Psoas muscle (tissue), 8 donors: ENCODE data around the gene PLAC8L1. TPM values are rescaled to one million over a fixed set of nuclear protein-coding genes. Genes with fewer than 3 reads are reported as not detected.
A peak's percentile ranks its signal among the peaks of the same experiment; 100 is the strongest.

Experiments
- ATAC-seq, 4 donors: fragments of 200-7000 bp; cut with Tn5 transposase; one replicate each; pipeline ENCODE4 v1.9.1; 2020; ENCODE audit warnings: moderate library complexity in 3 of 4, mild to moderate bottlenecking in 2 of 4
- DNase-seq, 2 donors: peaks; one replicate each; pipeline ENCODE4 v3.0.0-alpha.2; 2020
- H3K27ac ChIP-seq: fragments of 200-600 bp; one replicate; pipeline ENCODE4 v1.8.0; 2022
- H3K27me3 ChIP-seq, 3 donors: fragments of 200-600 bp in 1 of 3; one replicate each; pipeline versions ENCODE4 v1.6.1 to v1.8.0; 2013 to 2022; ENCODE audit warnings: low read length in 2 of 3, mild to moderate bottlenecking in 2 of 3, moderate library complexity in 1 of 3; ENCODE audit not compliant: insufficient read depth in 3 of 3
- H3K36me3 ChIP-seq, 2 donors: fragments of 200-600 bp in 1 of 2; one replicate each; pipeline versions ENCODE4 v1.6.1 to v1.8.0; 2013 to 2022; ENCODE audit warnings: low read depth in 1 of 2, mild to moderate bottlenecking in 1 of 2, moderate library complexity in 1 of 2; ENCODE audit not compliant: insufficient read depth in 1 of 2
- H3K4me1 ChIP-seq: fragments of 200-600 bp; one replicate; pipeline ENCODE4 v1.8.0; 2022
- H3K4me3 ChIP-seq: fragments of 200-600 bp; one replicate; pipeline ENCODE4 v1.8.0; 2022; ENCODE audit warnings: mild to moderate bottlenecking
- H3K9me3 ChIP-seq: fragments of 200-600 bp; one replicate; pipeline ENCODE4 v1.8.0; 2022
- CTCF ChIP-seq: fragments of 200-600 bp; IDR thresholded peaks from one replicate; pipeline ENCODE4 v1.8.0; 2022; ENCODE audit warnings: antibody characterized with exemption
- WGBS, 3 donors: extraction: QIAGEN DNeasy Blood & Tissue Kit; methylation state at CpG; one replicate each; pipeline versions ENCODE4 v1.1.6 to v1.1.7; 2013; 5-methylcytosine and 5-hydroxymethylcytosine counted together
- intact Hi-C, 2 donors: fragments of 100-400 bp; cut with DNase I; formaldehyde crosslinking; loops; one replicate each; pipeline versions ENCODE4 v1.11.0 to v1.14.2; 2022
- polyA plus RNA-seq, 3 donors: library from polyadenylated mRNA; stranded (reverse); fragments of 200-250 nt; gene quantifications; one replicate each; pipeline ENCODE4 v1.2.3, GENCODE V29; 2013
- total RNA-seq, 4 donors: library from RNA; stranded (reverse); fragmentation: NEBNext Ultra II Directional in 2 of 4; extraction: Animal tissue kit (Norgen Biotek cat#: 25700) in 2 of 4; gene quantifications; one replicate each; pipeline versions ENCODE4 v1.2.1 to v1.2.4, GENCODE V29; 2021 to 2023
- donor health status: healthy with polysubstance abuse.
- donor health status: DM: no; HTN: no; CAD: no; lungs with moderate emphysema.
- donor health status: Bipolar disorder and iron deficiency.
- donor health status: healthy.
- donor health status: DM: yes; HTN: yes; CAD: no.
- donor health status: DM: no; HTN: no; CAD: no.
- donor health status: DM: no; HTN: no; CAD: no.
- donor health status: DM: yes; HTN: yes; CAD: no.

The PLAC8L1 gene
- total and polyA plus RNA-seq, 7 donors = 0.16 to 0.64 (median 0.51) TPM; not detected in 3

- Histone ChIP-seq H3K27me3 (no peaks in the 10 kb centered on the region), H3K9me3 (no peaks in the 10 kb centered on the region), H3K27ac (no peak overlapping the region), H3K4me3 (no peak overlapping the region), H3K4me1 (no peaks in the 10 kb centered on the region), H3K36me3 (no peaks in the 10 kb centered on the region)
- peak; percentile 40 for TF ChIP-seq CTCF
- 78 to 82% (median 81%) methylated on average over 10 of the region's 10 CpGs for WGBS, 3 donors
- intact Hi-C loops = loop anchor here in 1 of 2 donors (10.0 kb wide), 3 partner anchors 106 to 1836 kb away; partner anchors contain the start of gene SH3RF2
- DNase-seq (no peak), ATAC-seq (peak; percentile 11 to 63 (median 58))
Measured at GRCh38 chr5:146041180-146041789, 64.1 kb downstream of the PLAC8L1 start.

GRCh38 chr5:146040527-146040926 is 64.8 kb downstream of the PLAC8L1 start:
- H3K9me3 ChIP-seq = no peaks in the 10 kb centered on the region
- DNase-seq = no peak
- no peaks in the 10 kb centered on the region for H3K27me3 ChIP-seq
- no peaks in the 10 kb centered on the region for H3K36me3 ChIP-seq
- no peak overlapping the region for H3K4me3 ChIP-seq
- 23 to 46% (median 44%) methylated on average over 3 of the region's 3 CpGs for WGBS, 3 donors
- no peaks in the 10 kb centered on the region for H3K4me1 ChIP-seq
- H3K27ac ChIP-seq = no peak overlapping the region
- intact Hi-C loops = loop anchor here in 1 of 2 donors (10.0 kb wide), 3 partner anchors 106 to 1836 kb away; partner anchors contain the start of gene SH3RF2
- ATAC-seq = peak in 3 of 4 donors; percentile 29 to 64 (median 39)
- no peak for TF ChIP-seq CTCF

GRCh38 chr5:146039420-146039819 is 66.0 kb downstream of the PLAC8L1 start:
- no peak for TF ChIP-seq CTCF
- Histone ChIP-seq H3K9me3 (no peaks in the 10 kb centered on the region), H3K36me3 (no peaks in the 10 kb centered on the region), H3K4me1 (no peaks in the 10 kb centered on the region), H3K27ac (no peak overlapping the region), H3K4me3 (no peak overlapping the region), H3K27me3 (no peaks in the 10 kb centered on the region)
- DNase-seq (no peak), ATAC-seq (peak in 2 of 4 donors; percentile 61)
- 57 to 86% (median 70%) methylated on average over 3 of the region's 3 CpGs for WGBS, 3 donors
- intact Hi-C loops = no loop called here

GRCh38 chr5:146034605-146035004 is 70.8 kb downstream of the PLAC8L1 start:
- intact Hi-C loops = no loop called here
- DNase-seq (no peak), ATAC-seq (peak in 3 of 4 donors; percentile 30 to 69 (median 50))
- no peaks in the 10 kb centered on the region for H3K9me3 ChIP-seq
- 41 to 88% (median 77%) methylated on average over 4 of the region's 4 CpGs for WGBS, 3 donors
- no peak overlapping the region for H3K4me3 ChIP-seq
- H3K4me1 ChIP-seq = no peaks in the 10 kb centered on the region
- H3K27me3 ChIP-seq = no peaks in the 10 kb centered on the region
- no peaks in the 10 kb centered on the region for H3K36me3 ChIP-seq
- TF ChIP-seq CTCF = no peak
- H3K27ac ChIP-seq = no peak overlapping the region

Other genes with a start within 250 kb of the PLAC8L1 start
- gene GRXCR2, start 232.6 kb downstream of the PLAC8L1 start, total RNA-seq = not detected
- gene GRXCR2, start 232.6 kb downstream of the PLAC8L1 start, polyA plus RNA-seq = not detected
- 10 to 100 TPM; 23.5 to 64.1 (median 38.2) TPM for gene SH3RF2, start 169.0 kb downstream of the PLAC8L1 start, total RNA-seq
- 10 to 100 TPM in 2 of 3 donors, 1 to 10 TPM in 1; 1.1 to 24.3 (median 14.9) TPM for gene SH3RF2, start 169.0 kb downstream of the PLAC8L1 start, polyA plus RNA-seq
- gene LARS1, start 77.1 kb upstream of the PLAC8L1 start, total RNA-seq = 100 to 1,000 TPM in 3 of 4 donors, 10 to 100 TPM in 1; 93.1 to 133 (median 125) TPM
- 10 to 100 TPM; 54.1 to 81.9 (median 78.1) TPM for gene LARS1, start 77.1 kb upstream of the PLAC8L1 start, polyA plus RNA-seq
- gene RBM27, start 98.0 kb upstream of the PLAC8L1 start, total RNA-seq = 10 to 100 TPM; 11.2 to 14.9 (median 12.8) TPM
- gene RBM27, start 98.0 kb upstream of the PLAC8L1 start, polyA plus RNA-seq = 10 to 100 TPM in 1 of 3 donors, 1 to 10 TPM in 2; 5.7 to 17.0 (median 6.6) TPM
- gene POU4F3, start 233.3 kb upstream of the PLAC8L1 start, total RNA-seq = not detected
- gene POU4F3, start 233.3 kb upstream of the PLAC8L1 start, polyA plus RNA-seq = under 1 TPM in 1 of 3 donors, not detected in 2; 0.04 TPM